K562 (cell line): ENCODE measurements around the gene ITGB3BP. TPM values are rescaled to one million over a fixed set of nuclear protein-coding genes. Genes with fewer than 3 reads are reported as not detected.

Experiments used
- ATAC-seq: fragments of 200-7000 bp; cut with Tn5 transposase; 3 replicates; pipeline ENCODE4 v1.9.1; 2020; ENCODE audit warnings: moderate library complexity
- BruUV-seq: library from RNA; stranded (reverse); fragments of 400-500 nt; replicated peaks from 2 replicates; lab custom pipeline; 2021; lab: Mats Ljungman, UMichigan
- CTCF ChIA-PET: fragments of 300-600 bp; formaldehyde crosslinking; extraction: SDS; loops from one replicate; lab custom pipeline; 2021; ENCODE audit warnings: low intra/inter-chr PET ratio; lab: Yijun Ruan, JAX
- POLR2A ChIA-PET: fragments of 300-600, 350-650 bp; sonication (Branson Sonifier 250); formaldehyde crosslinking; extraction: SDS; loops from one replicate; lab custom pipeline; 2021; ENCODE audit warnings: antibody characterized with exemption, inconsistent platforms; lab: Yijun Ruan, JAX
- DNase-seq, 4 experiments: peaks; one replicate each; pipeline versions ENCODE4 v3.0.0 to v3.0.0-alpha.2; 2011 to 2018; ENCODE audit warnings: low spot score in 3 of 4, mixed read lengths in 3 of 4; ENCODE audit errors: extremely low read depth in 1 of 4
- FAIRE-seq: peaks from 2 replicates; lab custom pipeline; 2011; peaks lifted over from hg19 to GRCh38; lab: Jason Lieb, UNC
- H2AFZ ChIP-seq: 2 replicates; pipeline ENCODE4 v1.6.0; 2011; ENCODE audit warnings: low read depth, low read length, control low read depth, inconsistent platforms
- H3K27ac ChIP-seq: fragments of 200-600 bp; 3 replicates; pipeline ENCODE4 v1.8.0; 2011; ENCODE audit warnings: low read depth, mild to moderate bottlenecking, control low read depth, inconsistent platforms, low read length, moderate library complexity, mixed read lengths; ENCODE audit errors: extremely low read depth
- H3K27me3 ChIP-seq, 2 experiments: fragments of 300-600 bp in 1 of 2; 2 replicates in 1 of 2; 3 replicates in 1 of 2; pipeline versions ENCODE4 v1.6.0 to v1.8.0; 2011; ENCODE audit warnings: inconsistent platforms in 2 of 2, low read length in 2 of 2, mild to moderate bottlenecking in 1 of 2, mixed read lengths in 1 of 2, moderate library complexity in 1 of 2; ENCODE audit not compliant: control insufficient read depth in 2 of 2, insufficient read depth in 2 of 2
- H3K36me3 ChIP-seq: fragments of 300-600 bp; 3 replicates; pipeline ENCODE4 v1.8.0; 2011; ENCODE audit warnings: mild to moderate bottlenecking, low read length, inconsistent platforms; ENCODE audit not compliant: control insufficient read depth, insufficient read depth
- H3K4me1 ChIP-seq, 2 experiments: fragments of 200-600 bp in 1 of 2; replicated peaks in 1 of 2; 2 replicates in 1 of 2; 3 replicates in 1 of 2; pipeline versions ENCODE4 v1.5.1 to v1.8.0; 2011; ENCODE audit warnings: inconsistent platforms in 2 of 2, low read length in 2 of 2, mild to moderate bottlenecking in 1 of 2, mixed read lengths in 1 of 2, moderate library complexity in 1 of 2; ENCODE audit not compliant: control insufficient read depth in 2 of 2, insufficient read depth in 2 of 2
- H3K4me2 ChIP-seq: 2 replicates; pipeline ENCODE4 v1.6.1; 2011; ENCODE audit warnings: low read length, control low read depth, inconsistent platforms, mixed read lengths; ENCODE audit not compliant: insufficient read depth
- H3K4me3 ChIP-seq: fragments of 200-600 bp; sonication (generic), shearing (Covaris generic); 2 replicates; pipeline ENCODE4 v1.5.1; 2016; ENCODE audit warnings: control low read depth, inconsistent platforms
- H3K79me2 ChIP-seq: fragments of 200-600 bp; 3 replicates; pipeline ENCODE4 v1.8.0; 2011; ENCODE audit warnings: low read length, inconsistent platforms; ENCODE audit not compliant: control insufficient read depth, insufficient read depth
- H3K9ac ChIP-seq, 2 experiments: 2 replicates each; pipeline versions ENCODE4 v1.6.0 to v1.6.1; 2011; ENCODE audit warnings: low read depth in 2 of 2, low read length in 2 of 2, control low read depth in 1 of 2, inconsistent platforms in 1 of 2, mild to moderate bottlenecking in 1 of 2, mixed read lengths in 1 of 2; ENCODE audit not compliant: insufficient read depth in 1 of 2
- H3K9me1 ChIP-seq: one replicate; pipeline ENCODE4 v1.6.0; 2011; ENCODE audit warnings: inconsistent platforms, mild to moderate bottlenecking, low read length, moderate library complexity; ENCODE audit not compliant: control insufficient read depth, insufficient read depth
- H3K9me3 ChIP-seq: replicated peaks from 2 replicates; pipeline ENCODE4 v1.5.1; 2011; ENCODE audit warnings: low read depth, low read length, inconsistent platforms; ENCODE audit not compliant: control insufficient read depth, insufficient read depth
- H4K20me1 ChIP-seq: replicated peaks from 2 replicates; pipeline ENCODE4 v1.6.1; 2011; ENCODE audit warnings: low read length, inconsistent platforms, mixed read lengths; ENCODE audit not compliant: control insufficient read depth, insufficient read depth
- BCOR ChIP-seq: fragments of 450-650 bp; IDR thresholded peaks from 2 replicates; pipeline ENCODE4 v1.6.1; 2016
- DMBX1 ChIP-seq: fragments of 250-450 bp; sonication (Bioruptor Pico); IDR thresholded peaks from 2 replicates; pipeline ENCODE4 v1.8.0; 2022; ENCODE audit warnings: inconsistent platforms, mild to moderate bottlenecking, moderate library complexity, borderline replicate concordance
- ELF4 ChIP-seq: fragments of 450-650 bp; formaldehyde crosslinking; IDR thresholded peaks from 2 replicates; pipeline ENCODE4 v1.4.0; 2022; ENCODE audit warnings: missing genetic modification characterization
- ELK1 ChIP-seq: sonication (generic); formaldehyde crosslinking; IDR thresholded peaks from 2 replicates; pipeline ENCODE4 v1.8.1; 2022; ENCODE audit warnings: missing genetic modification reagents
- EP300 ChIP-seq: IDR thresholded peaks from 2 replicates; pipeline ENCODE4 v1.6.1; 2012; ENCODE audit warnings: low read length, improper control_type of control experiment
- GTF2A2 ChIP-seq: IDR thresholded peaks from 2 replicates; pipeline ENCODE4 v1.6.1; 2016; ENCODE audit warnings: mild to moderate bottlenecking, missing genetic modification characterization, missing compliant biosample characterization
- MTA1 ChIP-seq: fragments of 450-650 bp; IDR thresholded peaks from 2 replicates; pipeline ENCODE4 v1.6.1; 2017; ENCODE audit warnings: borderline replicate concordance
- MTA3 ChIP-seq: fragments of 450-650 bp; formaldehyde crosslinking; IDR thresholded peaks from 2 replicates; pipeline ENCODE4 v1.6.1; 2017; ENCODE audit warnings: mild to moderate bottlenecking, borderline replicate concordance
- POLR3A ChIP-seq: IDR thresholded peaks from 2 replicates; pipeline ENCODE4 v1.6.1; 2011; ENCODE audit warnings: borderline replicate concordance, mild to moderate bottlenecking, moderate library complexity; ENCODE audit not compliant: insufficient read length, insufficient read depth; ENCODE audit errors: extremely low read depth
- RBM14 ChIP-seq: fragments of 200-400 bp; formaldehyde crosslinking; IDR thresholded peaks from 2 replicates; pipeline ENCODE4 v1.6.1; 2018; ENCODE audit warnings: low read depth, mild to moderate bottlenecking, low read length, moderate library complexity, borderline replicate concordance; ENCODE audit not compliant: insufficient read depth
- RBM25 ChIP-seq: fragments of 200-400 bp; formaldehyde crosslinking; IDR thresholded peaks from 2 replicates; pipeline ENCODE4 v1.6.1; 2018; ENCODE audit warnings: low read length, low read depth, moderate library complexity; ENCODE audit not compliant: severe bottlenecking
- TCFL5 ChIP-seq: fragments of 250-450 bp; sonication (Bioruptor Pico); conservative IDR thresholded peaks from 2 replicates; pipeline ENCODE4 v1.6.1; 2021; ENCODE audit warnings: mild to moderate bottlenecking, moderate library complexity, matching md5 sums
- TFE3 ChIP-seq: fragments of 450-650 bp; formaldehyde crosslinking; IDR thresholded peaks from 2 replicates; pipeline ENCODE4 v1.4.0; 2020; ENCODE audit warnings: mild to moderate bottlenecking, mixed read lengths
- TRIM28 ChIP-seq: fragments of 450-650 bp; IDR thresholded peaks from 2 replicates; pipeline ENCODE4 v1.6.1; 2017
- ZNF12 ChIP-seq: sonication (generic); formaldehyde crosslinking; IDR thresholded peaks from 2 replicates; pipeline ENCODE4 v1.4.0; 2020; ENCODE audit warnings: mild to moderate bottlenecking, missing genetic modification reagents
- ZNF253 ChIP-seq: fragments of 250-450 bp; sonication (Bioruptor Pico); conservative IDR thresholded peaks from 2 replicates; pipeline ENCODE4 v1.6.1; 2021; ENCODE audit warnings: mild to moderate bottlenecking
- ZNF384 ChIP-seq: IDR thresholded peaks from 2 replicates; pipeline ENCODE4 v1.6.1; 2012; ENCODE audit warnings: low read depth, low read length, improper control_type of control experiment
- ZNF830 ChIP-seq: fragments of 250-450 bp; sonication (Bioruptor Pico); IDR thresholded peaks from 2 replicates; pipeline ENCODE4 v1.5.0; 2021; ENCODE audit warnings: mild to moderate bottlenecking
- WGBS: fragments of 100-300 bp; shearing (Covaris generic); methylation state at CpG from one replicate; pipeline ENCODE4 v1.1.6; 2016; ENCODE audit warnings: low coverage, mixed read lengths; ENCODE audit not compliant: insufficient coverage; ENCODE audit errors: missing lambda C conversion rate; 5-methylcytosine and 5-hydroxymethylcytosine counted together
- in situ Hi-C: fragments of 300-500 bp; cut with MboI; formaldehyde crosslinking; loops from 4 replicates; pipeline ENCODE4 v1.15.0; 2018; ENCODE audit warnings: inconsistent platforms, mixed read lengths
- intact Hi-C: fragments of 100-400 bp; cut with micrococcal nuclease; formaldehyde crosslinking; loops from 2 replicates; pipeline ENCODE4 v1.14.2; 2022
- polyA plus RNA-seq, 8 experiments: library from polyadenylated mRNA; depleted of rRNA in 4 of 8; stranded (reverse) in 5 of 8; unstranded in 3 of 8; fragments of >200 nt; fragmentation: Nextera tagmentation in 2 of 8; fragmentation: Illumina TruSeq in 1 of 8; extraction: Ambion mirVana in 2 of 8; extraction: Trizol in 1 of 8; gene quantifications; 2 replicates each; pipeline versions ENCODE4 v1.2.1 to v1.2.3, GENCODE V29; 2011 to 2014; ENCODE audit warnings: inconsistent platforms in 1 of 8, missing spikeins in 1 of 8
- total RNA-seq, 7 experiments: library from RNA; depleted of rRNA in 6 of 7; stranded (reverse); fragments of >200 nt in 6 of 7; fragmentation: Illumina TruSeq in 2 of 7; extraction: Trizol in 2 of 7; gene quantifications; 2 replicates each; pipeline versions ENCODE4 v1.2.1 to v1.2.3, GENCODE V29; 2011 to 2021; ENCODE audit warnings: low replicate concordance in 1 of 7
- TF ChIP-seq, protein P1 (sequence below): IDR thresholded peaks from 3 replicates; pipeline ENCODE4 v1.6.1; 2011; ENCODE audit warnings: borderline replicate concordance, mild to moderate bottlenecking; ENCODE audit not compliant: insufficient read length, insufficient read depth

The ITGB3BP gene
- total and polyA plus RNA-seq, 9 of the 15 experiments (the other 6 are each of a cell fraction or from before 2014, with no cell fraction given): 62.8 to 151 (median 110) TPM

DNA sequence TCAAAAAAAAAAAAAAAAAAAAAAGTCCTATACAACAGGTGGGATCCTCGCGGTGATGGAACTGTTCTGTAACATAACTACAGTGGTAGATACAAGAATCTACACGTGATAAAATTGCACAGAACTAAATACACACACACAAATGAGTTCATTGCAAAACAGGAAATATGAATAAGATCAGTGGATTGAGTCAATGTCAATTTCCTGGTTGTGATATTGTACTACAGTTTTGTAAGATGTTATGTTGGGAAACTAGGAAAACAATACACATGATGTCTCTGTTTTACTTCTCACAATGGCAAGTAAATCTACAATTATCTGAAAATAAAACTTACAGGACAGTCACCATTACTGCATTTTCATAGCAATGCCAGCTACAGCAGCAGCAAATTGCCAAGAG lies 59.8 kb downstream of the ITGB3BP start (continued):
- TF ChIP-seq BCOR (no peak), RBM14 (no peak), POLR3A (no peak), ELK1 (CRISPR knock-in tag) (no peak), ZNF12 (CRISPR knock-in tag) (no peak), ZNF830 (CRISPR knock-in tag) (no peak), ZNF253 (CRISPR knock-in tag) (no peak), MTA3 (no peak)

DNA sequence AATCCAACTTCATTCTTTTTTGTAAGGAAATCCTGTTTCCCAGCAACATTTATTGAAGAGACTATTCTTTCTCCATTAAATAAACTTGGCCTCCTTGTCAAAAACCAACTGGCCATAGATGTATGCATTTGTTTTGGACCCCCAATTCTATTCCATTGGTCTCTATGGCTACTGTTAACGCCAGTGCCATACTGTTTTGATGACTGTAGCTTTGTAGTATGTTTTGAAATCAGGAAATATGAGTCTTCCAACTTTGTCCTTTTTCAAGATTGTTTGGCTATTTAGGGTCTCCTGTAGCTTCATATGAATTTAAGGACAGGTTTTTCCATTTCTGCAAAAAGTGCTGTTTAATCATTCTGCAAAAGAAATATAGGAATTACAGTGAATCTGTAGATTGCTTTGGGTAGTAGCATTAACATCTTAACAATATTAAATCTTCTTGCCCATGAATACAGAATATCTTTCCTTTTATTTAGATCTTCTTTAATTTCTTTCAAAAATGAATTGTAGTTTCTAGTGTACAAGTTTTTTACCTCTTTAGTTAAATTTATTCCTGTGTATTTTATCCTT lies 61.3 kb downstream of the ITGB3BP start:
- Histone ChIP-seq H3K27me3 (no peaks in the 10 kb centered on the region), H3K4me1 (no peaks in the 10 kb centered on the region), H3K4me3 (no peak overlapping the region), H3K36me3 (peaks cover 15% of the 10 kb centered on the region), H3K27ac (no peak overlapping the region), H3K9me3 (no peaks in the 10 kb centered on the region; the same call in 1 of the 2 replicates), H4K20me1 (no peaks in the 10 kb centered on the region), H3K79me2 (no peaks in the 10 kb centered on the region), H3K4me2 (no peak overlapping the region), H3K9ac (no peak overlapping the region), H2AFZ (no peak overlapping the region), H3K9me1 (no peaks in the 10 kb centered on the region)
- 100% methylated on average over 1 of the region's 1 CpG for WGBS
- ChIA-PET POLR2A (no interaction called here), CTCF (no interaction called here)
- DNase-seq: no peak
- BruUV-seq: no TSS peak
- in situ Hi-C loops: no loop called here
- no peak for FAIRE-seq
- intact Hi-C loops: no loop called here
- ATAC-seq: no peak
- TF ChIP-seq TRIM28 (peak; percentile 39; the same call in 1 of the 2 replicates), RBM25 (peak; percentile 75), ELF4 (CRISPR knock-in tag) (no peak), DMBX1 (CRISPR knock-in tag) (no peak), MTA1 (no peak), GTF2A2 (tag) (no peak), TFE3 (CRISPR knock-in tag) (no peak), EP300 (no peak), TCFL5 (CRISPR knock-in tag) (no peak), RBM14 (no peak), ZNF384 (no peak)
- TF ChIP-seq, protein P1, sequence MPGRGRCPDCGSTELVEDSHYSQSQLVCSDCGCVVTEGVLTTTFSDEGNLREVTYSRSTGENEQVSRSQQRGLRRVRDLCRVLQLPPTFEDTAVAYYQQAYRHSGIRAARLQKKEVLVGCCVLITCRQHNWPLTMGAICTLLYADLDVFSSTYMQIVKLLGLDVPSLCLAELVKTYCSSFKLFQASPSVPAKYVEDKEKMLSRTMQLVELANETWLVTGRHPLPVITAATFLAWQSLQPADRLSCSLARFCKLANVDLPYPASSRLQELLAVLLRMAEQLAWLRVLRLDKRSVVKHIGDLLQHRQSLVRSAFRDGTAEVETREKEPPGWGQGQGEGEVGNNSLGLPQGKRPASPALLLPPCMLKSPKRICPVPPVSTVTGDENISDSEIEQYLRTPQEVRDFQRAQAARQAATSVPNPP: no peak
